Measurements from ENCODE around the gene BORCS6. TPM values are rescaled to one million over a fixed set of nuclear protein-coding genes. Genes with fewer than 3 reads are reported as not detected.

BORCS6 gene
- total and polyA plus RNA-seq, 2 of the 13 experiments (the other 11 are each of a cell fraction or from before 2014, with no cell fraction given) = 2.0 to 5.1 TPM

- TF ChIP-seq ONECUT2 (CRISPR knock-in tag; IDR thresholded peaks at IDR 0.05) = 0 out of 2 replicates have a peak, but pooled peaks have one; percentile 1
- no peak for TF ChIP-seq THAP8 (CRISPR knock-in tag; IDR thresholded peaks at IDR 0.05; ENCODE audit: borderline replicate concordance)
- TF ChIP-seq TARDBP (CRISPR knock-in tag; IDR thresholded peaks at IDR 0.05) = peak; percentile 28; the same call in 1 of the 2 replicates
- TF ChIP-seq MED8 (CRISPR knock-in tag; IDR thresholded peaks at IDR 0.05; ENCODE audit: insufficient replicate concordance) = peak; percentile 28
- no peak for TF ChIP-seq ZSCAN5A (CRISPR knock-in tag; IDR thresholded peaks at IDR 0.05; ENCODE audit: borderline replicate concordance)
- peak; percentile 80; the same call in 1 of the 2 replicates for TF ChIP-seq CHCHD3 (CRISPR knock-in tag; IDR thresholded peaks at IDR 0.05)
- 0 out of 2 replicates have a peak, but pooled peaks have one; percentile 27 for TF ChIP-seq ZNF691 (CRISPR knock-in tag; IDR thresholded peaks at IDR 0.05; ENCODE audit: borderline replicate concordance, low read depth)
- TF ChIP-seq MXD1 (CRISPR knock-in tag; IDR thresholded peaks at IDR 0.05) = peak; percentile 98
- no peak for TF ChIP-seq MIER2 (CRISPR knock-in tag; IDR thresholded peaks at IDR 0.05)
- no peak for TF ChIP-seq ELF4 (CRISPR knock-in tag; IDR thresholded peaks at IDR 0.05; ENCODE audit: borderline replicate concordance)
- 0 out of 2 replicates have a peak, but pooled peaks have one; percentile 60 for TF ChIP-seq HNF1B (CRISPR knock-in tag; IDR thresholded peaks at IDR 0.05)
- TF ChIP-seq GABPA (IDR thresholded peaks at IDR 0.05; ENCODE audit: low read depth, low read length) = no peak
- no peak for TF ChIP-seq GABPA (CRISPR knock-in tag; IDR thresholded peaks at IDR 0.05; ENCODE audit: low read depth)
- TF ChIP-seq YEATS2 (CRISPR knock-in tag; IDR thresholded peaks at IDR 0.05; ENCODE audit: borderline replicate concordance) = no peak; the same call in 1 of the 2 replicates
- TF ChIP-seq GPBP1L1 (CRISPR knock-in tag; IDR thresholded peaks at IDR 0.05) = no peak
- peak; percentile 99 for TF ChIP-seq MXD4 (CRISPR knock-in tag; IDR thresholded peaks at IDR 0.05)
- TF ChIP-seq ZFP36L2 (CRISPR knock-in tag; IDR thresholded peaks at IDR 0.05) = no peak
- TF ChIP-seq ZNF850 (CRISPR knock-in tag; conservative IDR thresholded peaks at IDR 0.05) = no peak
- no peak for TF ChIP-seq ZNF101 (CRISPR knock-in tag; IDR thresholded peaks at IDR 0.05; ENCODE audit: borderline replicate concordance, low read depth)
- TF ChIP-seq CSRNP1 (CRISPR knock-in tag; IDR thresholded peaks at IDR 0.05) = peak; percentile 87
These were observed 20.2 kb upstream of the BORCS6 start, which contains the start of gene AURKB (continued) for GRCh38 chr17:8209907-8210760.

Measured in HepG2 (cell line).